B cell (primary cell): ENCODE results near the gene FITM1. TPM values are rescaled to one million over a fixed set of nuclear protein-coding genes. Genes with fewer than 3 reads are reported as not detected.

Source experiments
- ATAC-seq: fragments of 200-7000 bp; cut with Tn5 transposase; one replicate; pipeline ENCODE4 v1.10.0; 2021; ENCODE audit warnings: low read depth, mild to moderate bottlenecking, moderate number of reproducible peaks, moderate library complexity
- CTCF ChIA-PET: fragments of 350-600 bp; sonication (Branson Sonifier 250); formaldehyde crosslinking; loops from one replicate; lab custom pipeline; 2021; ENCODE audit warnings: antibody characterized with exemption, inconsistent platforms; lab: Charles Lee
- POLR2A ChIA-PET: fragments of 350-600 bp; sonication (Branson Sonifier 250); formaldehyde crosslinking; loops from one replicate; lab custom pipeline; 2021; ENCODE audit warnings: antibody characterized with exemption; lab: Charles Lee
- DNase-seq: peaks from one replicate; pipeline ENCODE4 v3.0.0; 2013
- H2AFZ ChIP-seq: 2 replicates; pipeline ENCODE4 v1.6.1; 2012; ENCODE audit warnings: mild to moderate bottlenecking, low read depth, low read length; ENCODE audit not compliant: insufficient read depth, poor library complexity, severe bottlenecking
- H3K27ac ChIP-seq, 2 donors: 1 replicate in 1 of 2; 2 replicates in 1 of 2; pipeline ENCODE4 v1.5.1; 2012 to 2013; ENCODE audit warnings: low read length in 2 of 2, mild to moderate bottlenecking in 2 of 2, moderate library complexity in 1 of 2
- H3K27me3 ChIP-seq, 4 experiments: fragments of 200-600 bp in 1 of 4; sonication (generic) in 1 of 4; replicated peaks in 1 of 4; 1 replicate in 2 of 4; 2 replicates in 2 of 4; pipeline versions ENCODE4 v1.6.1 to v1.7.0; 2013 to 2016; ENCODE audit warnings: low read length in 3 of 4, mild to moderate bottlenecking in 2 of 4, mixed read lengths in 1 of 4, moderate library complexity in 1 of 4; ENCODE audit not compliant: insufficient read depth in 4 of 4, control insufficient read depth in 3 of 4; ENCODE audit errors: control extremely low read depth in 1 of 4
- H3K36me3 ChIP-seq, 2 experiments: replicated peaks in 1 of 2; 1 replicate in 1 of 2; 2 replicates in 1 of 2; pipeline versions ENCODE4 v1.6.1 to v1.7.1; 2013; ENCODE audit warnings: low read length in 1 of 2; ENCODE audit not compliant: insufficient read depth in 2 of 2, control insufficient read depth in 1 of 2; ENCODE audit errors: control extremely low read depth in 1 of 2, extremely low read depth in 1 of 2
- H3K4me1 ChIP-seq, 2 donors: fragments of 200-600 bp in 1 of 2; sonication (generic) in 1 of 2; 1 replicate in 1 of 2; 2 replicates in 1 of 2; pipeline versions ENCODE4 v1.5.1 to v1.6.1; 2013 to 2017; ENCODE audit warnings: low read length in 2 of 2; ENCODE audit not compliant: control insufficient read depth in 2 of 2, insufficient read depth in 2 of 2
- H3K4me2 ChIP-seq: replicated peaks from 2 replicates; pipeline ENCODE3; 2012; ENCODE audit warnings: mild to moderate bottlenecking, low read depth, low read length; ENCODE audit not compliant: poor library complexity, severe bottlenecking
- H3K4me3 ChIP-seq, 5 experiments: fragments of 200-600 bp in 1 of 5; sonication (generic) in 1 of 5; 1 replicate in 3 of 5; 2 replicates in 2 of 5; pipeline versions ENCODE4 v1.5.1 to v1.7.0; 2011 to 2016; ENCODE audit warnings: low read length in 4 of 5, mild to moderate bottlenecking in 4 of 5, low read depth in 2 of 5, control low read depth in 1 of 5, moderate library complexity in 1 of 5; ENCODE audit not compliant: insufficient read depth in 1 of 5; ENCODE audit errors: control extremely low read depth in 1 of 5, extremely low read depth in 1 of 5
- H3K79me2 ChIP-seq: fragments of 200-600 bp; sonication (generic); one replicate; pipeline ENCODE4 v1.6.0; 2016; ENCODE audit warnings: low read length; ENCODE audit not compliant: control insufficient read depth, insufficient read depth
- H3K9ac ChIP-seq: fragments of 200-600 bp; sonication (generic); 2 replicates; pipeline ENCODE4 v1.6.1; 2017; ENCODE audit warnings: mild to moderate bottlenecking, low read length, moderate library complexity
- H3K9me3 ChIP-seq, 3 donors: one replicate each; pipeline versions ENCODE4 v1.6.1 to v1.7.1; 2013; ENCODE audit warnings: low read length in 2 of 3; ENCODE audit not compliant: control insufficient read depth in 2 of 3, insufficient read depth in 1 of 3; ENCODE audit errors: control extremely low read depth in 1 of 3
- H4K20me1 ChIP-seq: 2 replicates; pipeline ENCODE4 v1.6.0; 2012; ENCODE audit warnings: mild to moderate bottlenecking, low read length; ENCODE audit not compliant: insufficient read depth, control insufficient read depth, poor library complexity, severe bottlenecking
- H3K27ac Mint-ChIP-seq: one replicate; pipeline ENCODE4 v1.8.0; 2021; ENCODE audit warnings: mixed read lengths
- H3K27me3 Mint-ChIP-seq: one replicate; pipeline ENCODE4 v1.8.0; 2021; ENCODE audit warnings: mixed read lengths
- H3K4me1 Mint-ChIP-seq: one replicate; pipeline ENCODE4 v1.8.0; 2021; ENCODE audit warnings: mixed read lengths
- H3K4me3 Mint-ChIP-seq: one replicate; pipeline ENCODE4 v1.8.0; 2021; ENCODE audit warnings: mixed read lengths
- H3K9me3 Mint-ChIP-seq: one replicate; pipeline ENCODE4 v1.8.0; 2022; ENCODE audit warnings: mixed read lengths; ENCODE audit not compliant: insufficient read depth
- CTCF ChIP-seq: fragments of 200-600 bp; IDR thresholded peaks from one replicate; pipeline ENCODE4 v1.8.0; 2022; ENCODE audit warnings: antibody characterized with exemption, mild to moderate bottlenecking
- EZH2 ChIP-seq: IDR thresholded peaks from 2 replicates; pipeline ENCODE4 v1.6.1; 2012; ENCODE audit warnings: borderline replicate concordance, low read depth, mild to moderate bottlenecking, moderate library complexity, low read length; ENCODE audit not compliant: insufficient read depth, poor library complexity, severe bottlenecking
- WGBS: methylation state at CpG from one replicate; pipeline ENCODE4 v1.1.5; 2013; ENCODE audit warnings: missing lambda C conversion rate; ENCODE audit not compliant: insufficient coverage; 5-methylcytosine and 5-hydroxymethylcytosine counted together
- intact Hi-C: fragments of 100-400 bp; cut with micrococcal nuclease; formaldehyde crosslinking; loops from one replicate; pipeline ENCODE4 v1.10.0; 2022
- polyA plus RNA-seq: library from polyadenylated mRNA; depleted of rRNA; stranded (reverse); fragments of >200 nt; gene quantifications from 2 replicates; pipeline ENCODE4 v1.2.3, GENCODE V29; 2012
- total RNA-seq, 2 donors: library from RNA; stranded (reverse); fragments of 120-200 nt in 1 of 2; gene quantifications; 1 replicate in 1 of 2; 2 replicates in 1 of 2; pipeline versions ENCODE4 v1.2.3 to v1.2.4, GENCODE V29; 2013 to 2022

FITM1 gene
- total and polyA plus RNA-seq, 2 donors (not counting 1 experiment from before 2014, with no cell fraction given) = 2.6 to 3.3 TPM

GRCh38 chr14:24123424-24124417, 6.7 kb upstream of the FITM1 start:
- no peak overlapping the region for H3K4me3 ChIP-seq
- peaks cover 4% of the 10 kb centered on the region for H3K79me2 ChIP-seq
- H4K20me1 ChIP-seq = no peaks in the 10 kb centered on the region
- H3K4me1 Mint-ChIP-seq = peaks cover 33% of the 10 kb centered on the region
- ChIA-PET CTCF (interaction anchor here (0.6 to 1.3 kb wide), 4 partner anchors 14 to 35 kb away, joined by 3 read pairs; partner anchors contain the start of gene EMC9), POLR2A (interaction anchor here (1.5 kb wide), 1 partner anchor 12 kb away, joined by 4 read pairs; the partner anchor contains the start of gene PSME1)
- H3K27ac Mint-ChIP-seq = peak overlapping the region; percentile 91
- peak; percentile 71 for DNase-seq
- 79% methylated on average over 7 of the region's 9 CpGs for WGBS
- H3K9me3 Mint-ChIP-seq = no peaks in the 10 kb centered on the region
- H3K9ac ChIP-seq = peak overlapping the region; percentile 14
- no peaks in the 10 kb centered on the region for H3K9me3 ChIP-seq
- H3K27me3 ChIP-seq = no peaks in the 10 kb centered on the region
- peak overlapping the region; percentile 57 for H3K4me2 ChIP-seq
- H3K4me3 Mint-ChIP-seq = peak overlapping the region; percentile 39
- intact Hi-C loops = no loop called here
- H3K27me3 Mint-ChIP-seq = no peaks in the 10 kb centered on the region
- H3K27ac ChIP-seq = peak overlapping the region; percentile 30 to 92
- peaks cover 8 to 37% of the 10 kb centered on the region in 2 experiments for H3K36me3 ChIP-seq
- peak overlapping the region; percentile 62 for H2AFZ ChIP-seq
- TF ChIP-seq EZH2 (no peak), CTCF (no peak)
- H3K4me1 ChIP-seq = peaks cover 33 to 34% of the 10 kb centered on the region in 2 donors
- ATAC-seq = peak; percentile 56

GRCh38 chr14:24126939-24127338, 3.5 kb upstream of the FITM1 start:
- Histone ChIP-seq H4K20me1 (no peaks in the 10 kb centered on the region), H3K79me2 (peaks cover 4% of the 10 kb centered on the region), H3K9me3 (no peaks in the 10 kb centered on the region), H3K4me2 (no peak overlapping the region), H3K36me3 (peaks cover 3 to 10% of the 10 kb centered on the region in 2 experiments), H2AFZ (no peak overlapping the region), H3K27me3 (no peaks in the 10 kb centered on the region), H3K4me1 (peaks cover 34 to 35% of the 10 kb centered on the region in 2 donors), H3K27ac (no peak overlapping the region), H3K9ac (no peak overlapping the region), H3K4me3 (no peak overlapping the region)
- H3K4me3 Mint-ChIP-seq = no peak overlapping the region
- no peaks in the 10 kb centered on the region for H3K9me3 Mint-ChIP-seq
- DNase-seq = no peak
- H3K27me3 Mint-ChIP-seq = no peaks in the 10 kb centered on the region
- no peak overlapping the region for H3K27ac Mint-ChIP-seq
- intact Hi-C loops = no loop called here
- TF ChIP-seq CTCF = no peak
- no peak for TF ChIP-seq EZH2
- H3K4me1 Mint-ChIP-seq = peaks cover 35% of the 10 kb centered on the region
- CTCF ChIA-PET = interaction anchor here (1.1 to 1.6 kb wide), 5 partner anchors 9 to 153 kb away, joined by 3 to 5 read pairs (median 4); partner anchors contain the start of gene PSME1
- POLR2A ChIA-PET = interaction anchor here (1.2 kb wide), 1 partner anchor 9 kb away, joined by 3 read pairs; the partner anchor contains the start of gene PSME1
- no peak for ATAC-seq
